H1 (cell line): ENCODE measurements around the gene SPIRE1. TPM values are rescaled to one million over a fixed set of nuclear protein-coding genes. Genes with fewer than 3 reads are reported as not detected.

ENCODE experiments used
- CTCF ChIA-PET: fragments of 300-600 bp; sonication (Branson Sonifier 250); formaldehyde crosslinking; loops from one replicate; lab custom pipeline; 2021; ENCODE audit not compliant: partially characterized antibody; lab: Charles Lee
- POLR2A ChIA-PET: fragments of 300-600 bp; sonication (Branson Sonifier 250); formaldehyde crosslinking; loops from one replicate; lab custom pipeline; 2021; ENCODE audit warnings: inconsistent platforms; ENCODE audit not compliant: partially characterized antibody; lab: Charles Lee
- DNase-seq, 2 experiments: peaks; one replicate each; pipeline versions ENCODE4 v3.0.0 to v3.0.0-alpha.2; 2010 to 2022; ENCODE audit warnings: low spot score in 2 of 2, low read depth in 1 of 2, mixed read lengths in 1 of 2
- FAIRE-seq: peaks from 2 replicates; lab custom pipeline; 2011; peaks lifted over from hg19 to GRCh38; lab: Jason Lieb, UNC
- H2AFZ ChIP-seq: 2 replicates; pipeline ENCODE4 v1.8.1; 2012; ENCODE audit warnings: low read length, inconsistent platforms
- H2AK5ac ChIP-seq: 2 replicates; pipeline ENCODE4 v1.6.1; 2013; ENCODE audit warnings: low read depth, low read length
- H2BK120ac ChIP-seq: replicated peaks from 2 replicates; pipeline ENCODE3; 2013; ENCODE audit warnings: low read depth, low read length, inconsistent platforms
- H2BK12ac ChIP-seq: 2 replicates; pipeline ENCODE4 v1.6.1; 2013; ENCODE audit warnings: low read depth, low read length
- H2BK15ac ChIP-seq: 2 replicates; pipeline ENCODE4 v1.6.1; 2013; ENCODE audit warnings: low read length
- H2BK20ac ChIP-seq: 2 replicates; pipeline ENCODE4 v1.6.1; 2013; ENCODE audit warnings: low read length
- H2BK5ac ChIP-seq: 2 replicates; pipeline ENCODE4 v1.6.1; 2013; ENCODE audit warnings: low read depth, low read length
- H3K14ac ChIP-seq: 2 replicates; pipeline ENCODE4 v1.6.1; 2013; ENCODE audit warnings: inconsistent platforms; ENCODE audit not compliant: insufficient read length
- H3K18ac ChIP-seq: 2 replicates; pipeline ENCODE4 v1.6.1; 2013; ENCODE audit warnings: low read length; ENCODE audit errors: extremely low read depth
- H3K23ac ChIP-seq: 2 replicates; pipeline ENCODE4 v1.6.1; 2013; ENCODE audit warnings: inconsistent platforms; ENCODE audit not compliant: insufficient read length
- H3K23me2 ChIP-seq: 2 replicates; pipeline ENCODE4 v1.6.1; 2013; ENCODE audit warnings: low read depth, low read length
- H3K27ac ChIP-seq: 2 replicates; pipeline ENCODE4 v1.6.1; 2011; ENCODE audit warnings: low read depth, low read length, inconsistent platforms
- H3K27me3 ChIP-seq, 4 experiments: replicated peaks in 1 of 4; 1 replicate in 1 of 4; 2 replicates in 3 of 4; pipeline versions ENCODE4 v1.6.1 to v1.8.1; 2011 to 2013; ENCODE audit warnings: low read length in 3 of 4, mild to moderate bottlenecking in 3 of 4, inconsistent platforms in 2 of 4, mixed read lengths in 2 of 4, moderate library complexity in 1 of 4; ENCODE audit not compliant: control insufficient read depth in 3 of 4, insufficient read depth in 3 of 4; ENCODE audit errors: extremely low read depth in 1 of 4
- H3K36me3 ChIP-seq, 4 experiments: 2 replicates each; pipeline versions ENCODE4 v1.6.1 to v1.8.1; 2011 to 2013; ENCODE audit warnings: mild to moderate bottlenecking in 4 of 4, low read length in 3 of 4, moderate library complexity in 2 of 4, control low read depth in 1 of 4, inconsistent platforms in 1 of 4; ENCODE audit not compliant: insufficient read depth in 4 of 4, control insufficient read depth in 2 of 4
- H3K4ac ChIP-seq: replicated peaks from 2 replicates; pipeline ENCODE3; 2013; ENCODE audit warnings: low read length, low read depth, mixed read lengths, inconsistent platforms; ENCODE audit not compliant: insufficient read length
- H3K4me1 ChIP-seq, 4 experiments: replicated peaks in 1 of 4; 1 replicate in 1 of 4; 2 replicates in 3 of 4; pipeline versions ENCODE4 v1.6.1 to v1.8.1; 2011 to 2013; ENCODE audit warnings: low read length in 3 of 4, inconsistent platforms in 2 of 4, mixed read lengths in 1 of 4; ENCODE audit not compliant: insufficient read depth in 4 of 4, control insufficient read depth in 3 of 4
- H3K4me2 ChIP-seq, 2 experiments: 2 replicates each; pipeline versions ENCODE4 v1.6.1 to v1.8.1; 2011 to 2013; ENCODE audit warnings: low read depth in 2 of 2, low read length in 2 of 2, control low read depth in 1 of 2, inconsistent platforms in 1 of 2, mild to moderate bottlenecking in 1 of 2; ENCODE audit not compliant: insufficient read depth in 1 of 2
- H3K4me3 ChIP-seq, 4 experiments: fragments of 200-600, 300-600 bp in 1 of 4; sonication (generic), shearing (Covaris generic), sonication (Bioruptor Twin) in 1 of 4; 2 replicates each; pipeline versions ENCODE4 v1.5.1 to v1.8.1; 2011 to 2016; ENCODE audit warnings: low read length in 4 of 4, low read depth in 3 of 4, control low read depth in 2 of 4, inconsistent platforms in 2 of 4, mild to moderate bottlenecking in 2 of 4, mixed read lengths in 1 of 4, moderate library complexity in 1 of 4; ENCODE audit not compliant: insufficient read depth in 2 of 4; ENCODE audit errors: extremely low read depth in 1 of 4
- H3K56ac ChIP-seq: replicated peaks from 2 replicates; pipeline ENCODE3; 2013; ENCODE audit warnings: low read depth, mild to moderate bottlenecking, mixed read lengths, low read length, inconsistent platforms; ENCODE audit not compliant: insufficient read length
- H3K79me1 ChIP-seq: 2 replicates; pipeline ENCODE4 v1.6.1; 2013; ENCODE audit warnings: low read depth, low read length, control low read depth
- H3K79me2 ChIP-seq, 2 experiments: 2 replicates each; pipeline versions ENCODE4 v1.6.1 to v1.8.1; 2012 to 2013; ENCODE audit warnings: low read length in 2 of 2, mild to moderate bottlenecking in 2 of 2, inconsistent platforms in 1 of 2; ENCODE audit not compliant: insufficient read depth in 2 of 2, control insufficient read depth in 1 of 2
- H3K9ac ChIP-seq, 4 experiments: replicated peaks in 1 of 4; 1 replicate in 1 of 4; 2 replicates in 3 of 4; pipeline versions ENCODE4 v1.6.1 to v1.8.1; 2011 to 2013; ENCODE audit warnings: low read depth in 3 of 4, low read length in 3 of 4, control low read depth in 2 of 4, mild to moderate bottlenecking in 2 of 4, moderate library complexity in 2 of 4, inconsistent platforms in 1 of 4; ENCODE audit errors: extremely low read depth in 1 of 4
- H3K9me3 ChIP-seq, 2 experiments: 2 replicates each; pipeline versions ENCODE4 v1.6.1 to v1.8.1; 2012 to 2013; ENCODE audit warnings: mild to moderate bottlenecking in 2 of 2, moderate library complexity in 2 of 2, control low read depth in 1 of 2, inconsistent platforms in 1 of 2, low read depth in 1 of 2, low read length in 1 of 2, mixed read lengths in 1 of 2; ENCODE audit not compliant: insufficient read depth in 2 of 2
- H4K20me1 ChIP-seq, 2 experiments: replicated peaks in 1 of 2; 2 replicates each; pipeline versions ENCODE3 to v1.8.1; 2011 to 2013; ENCODE audit warnings: inconsistent platforms in 2 of 2, low read length in 2 of 2, mild to moderate bottlenecking in 1 of 2; ENCODE audit not compliant: insufficient read depth in 2 of 2, control insufficient read depth in 1 of 2
- H4K5ac ChIP-seq: 2 replicates; pipeline ENCODE4 v1.6.1; 2013; ENCODE audit warnings: low read length, low read depth, mixed read lengths, inconsistent platforms; ENCODE audit not compliant: insufficient read length
- H4K8ac ChIP-seq: 2 replicates; pipeline ENCODE4 v1.8.0; 2013; ENCODE audit warnings: mild to moderate bottlenecking, moderate library complexity, low read length, inconsistent platforms; ENCODE audit not compliant: insufficient read depth; ENCODE audit errors: extremely low read depth
- H4K91ac ChIP-seq: replicated peaks from 2 replicates; pipeline ENCODE3; 2013; ENCODE audit warnings: low read length, mixed read lengths, inconsistent platforms; ENCODE audit not compliant: insufficient read length
- BCL11A ChIP-seq, 2 experiments: IDR thresholded peaks; one replicate each; pipeline ENCODE4 v1.6.1; 2011; ENCODE audit warnings: low read depth in 2 of 2, low read length in 2 of 2, mild to moderate bottlenecking in 2 of 2
- WGBS, 2 experiments: shearing (Covaris generic) in 1 of 2; methylation state at CpG; one replicate each; pipeline versions ENCODE4 v1.1.6 to v1.1.7; 2013 to 2015; ENCODE audit warnings: low lambda C conversion rate in 2 of 2, mixed read lengths in 2 of 2, inconsistent platforms in 1 of 2, low coverage in 1 of 2, missing lambda C conversion rate in 1 of 2; ENCODE audit not compliant: insufficient replicate concordance in 2 of 2, insufficient coverage in 1 of 2, insufficient read length in 1 of 2; ENCODE audit errors: extremely low coverage in 1 of 2, missing lambda C conversion rate in 1 of 2; 5-methylcytosine and 5-hydroxymethylcytosine counted together
- polyA plus RNA-seq, 7 experiments: library from polyadenylated mRNA; depleted of rRNA in 3 of 7; stranded (reverse) in 5 of 7; unstranded in 2 of 7; fragments of >200 nt in 5 of 7; fragments of 200-250 nt in 2 of 7; gene quantifications; 1 replicate in 5 of 7; 2 replicates in 1 of 7; 4 replicates in 1 of 7; pipeline versions ENCODE4 v1.2.1 to v1.2.3, GENCODE V29; 2011 to 2013; ENCODE audit warnings: missing spikeins in 2 of 7, mixed read lengths in 2 of 7
- total RNA-seq: library from RNA; stranded (reverse); fragmentation: NEBNext Ultra II Directional; extraction: Animal tissue kit (Norgen Biotek cat#: 25700); gene quantifications from 2 replicates; pipeline ENCODE4 v1.2.1, GENCODE V29; 2021

The SPIRE1 gene
- total and polyA plus RNA-seq, 2 of the 8 experiments (the other 6 are each of a cell fraction or from before 2014, with no cell fraction given): 6.0 to 21.5 TPM

- TF ChIP-seq BCL11A (IDR thresholded peaks at IDR 0.05; ENCODE audit: low read depth in 2 of 2, low read length in 2 of 2): no peak
- no peak overlapping the region for H3K14ac ChIP-seq
- H3K23me2 ChIP-seq: no peaks in the 10 kb centered on the region
- H2BK12ac ChIP-seq: no peak overlapping the region
- H4K8ac ChIP-seq: no peak overlapping the region
- WGBS, 2 experiments: 35 to 100% methylated on average over 1 to 4 of the region's 4 CpGs
- H3K79me1 ChIP-seq: no peaks in the 10 kb centered on the region
- peaks cover 0 to 8% (median 3%) of the 10 kb centered on the region in 4 experiments; a peak in 4 of 7 replicates for H3K4me1 ChIP-seq
- POLR2A ChIA-PET: no interaction called here
- H2BK120ac ChIP-seq: no peak overlapping the region
- H2BK15ac ChIP-seq: no peak overlapping the region
- H3K4ac ChIP-seq: no peak overlapping the region
- no peak overlapping the region for H4K91ac ChIP-seq
- H2BK20ac ChIP-seq: no peak overlapping the region
- no peaks in the 10 kb centered on the region for H3K9me3 ChIP-seq
- H2AFZ ChIP-seq: no peak overlapping the region
- H3K27ac ChIP-seq: no peak overlapping the region
- H3K4me3 ChIP-seq: peak overlapping the region in 1 of 4 experiments; percentile 6; a peak in 1 of 8 replicates
- no peak overlapping the region for H3K9ac ChIP-seq
- no peak overlapping the region for H3K56ac ChIP-seq
- H3K23ac ChIP-seq: no peak overlapping the region
- no peak overlapping the region for H4K5ac ChIP-seq
- no peak overlapping the region for H3K18ac ChIP-seq
- 0 out of 8 replicates have a peak, but pooled peaks cover 0 to 3% (median 0%) of the 10 kb centered on the region in 4 experiments for H3K36me3 ChIP-seq
- H4K20me1 ChIP-seq: peaks cover 0 to 1% of the 10 kb centered on the region in 2 experiments
- no peak for FAIRE-seq
- H3K4me2 ChIP-seq: no peak overlapping the region; a peak in 1 of 4 replicates
- peaks cover 0 to 53% of the 10 kb centered on the region in 2 experiments; a peak in 2 of 4 replicates for H3K79me2 ChIP-seq
- peaks cover 0 to 5% (median 1%) of the 10 kb centered on the region in 4 experiments; a peak in 4 of 7 replicates for H3K27me3 ChIP-seq
- no peak overlapping the region for H2BK5ac ChIP-seq
- H2AK5ac ChIP-seq: no peak overlapping the region
- CTCF ChIA-PET: interaction anchor here (0.7 to 1.5 kb wide), 2 partner anchors 8 to 860 kb away, joined by 3 read pairs; no protein-coding TSS in a partner anchor
- DNase-seq: no peak
These were observed 6.3 kb downstream of the SPIRE1 start for GRCh38 chr18:12651651-12652050.
